Activated CD4-positive, alpha-beta memory T cell treated with anti-CD3 and anti-CD28 coated beads for 36 hours (primary cell): ENCODE data around the gene PLXDC2. TPM values are rescaled to one million over a fixed set of nuclear protein-coding genes. Genes with fewer than 3 reads are reported as not detected.
"Not testable (repeated sequence)": the region's sequence is repeated elsewhere in the genome, so short reads cannot be mapped to it uniquely, and the experiment has no call there.

Source experiments
- CTCF ChIA-PET: fragments of 350-600 bp; sonication (Branson Sonifier 250); formaldehyde crosslinking; loops from one replicate; lab custom pipeline; 2021; ENCODE audit warnings: antibody characterized with exemption, inconsistent platforms; lab: Charles Lee
- POLR2A ChIA-PET: fragments of 350-600 bp; sonication (Branson Sonifier 250); formaldehyde crosslinking; loops from one replicate; lab custom pipeline; 2021; ENCODE audit warnings: antibody characterized with exemption; lab: Charles Lee
- DNase-seq: peaks from one replicate; pipeline ENCODE4 v3.0.0-alpha.2; 2020
- H3K27ac Mint-ChIP-seq: one replicate; pipeline ENCODE4 v1.8.0; 2021; ENCODE audit warnings: mixed read lengths
- H3K27me3 Mint-ChIP-seq: one replicate; pipeline ENCODE4 v1.8.0; 2021; ENCODE audit warnings: mixed read lengths
- H3K36me3 Mint-ChIP-seq: one replicate; pipeline ENCODE4 v1.8.0; 2021; ENCODE audit warnings: mixed read lengths
- H3K4me1 Mint-ChIP-seq: one replicate; pipeline ENCODE4 v1.8.0; 2021; ENCODE audit warnings: low read depth, mixed read lengths
- H3K4me3 Mint-ChIP-seq: one replicate; pipeline ENCODE4 v1.8.0; 2021; ENCODE audit warnings: mild to moderate bottlenecking, mixed read lengths
- H3K9me3 Mint-ChIP-seq: one replicate; pipeline ENCODE4 v1.8.0; 2021; ENCODE audit warnings: mixed read lengths
- intact Hi-C: fragments of 100-400 bp; cut with micrococcal nuclease; formaldehyde crosslinking; loops from one replicate; pipeline ENCODE4 v1.15.1; 2023
- total RNA-seq, 2 experiments: library from RNA; stranded (reverse); gene quantifications; one replicate each; pipeline ENCODE4 v1.2.3, GENCODE V29; 2021

The PLXDC2 gene
- total RNA-seq, 2 experiments from 2014 or later: not detected

- H3K36me3 Mint-ChIP-seq, H3K27ac Mint-ChIP-seq, H3K4me3 Mint-ChIP-seq, H3K4me1 Mint-ChIP-seq, DNase-seq, H3K27me3 Mint-ChIP-seq, CTCF ChIA-PET, intact Hi-C loops, POLR2A ChIA-PET: not testable (repeated sequence)
- peaks cover 11% of the 10 kb centered on the region for H3K9me3 Mint-ChIP-seq
Observed at GRCh38 chr10:20191392-20191791, 375.2 kb downstream of the PLXDC2 start.

- Mint-ChIP-seq H3K4me1 (no peaks in the 10 kb centered on the region), H3K27me3 (no peaks in the 10 kb centered on the region), H3K36me3 (no peaks in the 10 kb centered on the region), H3K27ac (no peak overlapping the region), H3K9me3 (peaks cover 6% of the 10 kb centered on the region), H3K4me3 (no peak overlapping the region)
- CTCF ChIA-PET: no interaction called here
- intact Hi-C loops: no loop called here
- no peak for DNase-seq
- POLR2A ChIA-PET: no interaction called here
Observed at GRCh38 chr10:20195076-20195475, 378.8 kb downstream of the PLXDC2 start.

- intact Hi-C loops: no loop called here
- CTCF ChIA-PET: no interaction called here
Observed at GRCh38 chr10:20200758-20201157, 384.5 kb downstream of the PLXDC2 start.

GRCh38 chr10:20202337-20202736 is 386.1 kb downstream of the PLXDC2 start:
- no peaks in the 10 kb centered on the region for H3K36me3 Mint-ChIP-seq
- peaks cover 2% of the 10 kb centered on the region for H3K9me3 Mint-ChIP-seq
- DNase-seq: no peak
- POLR2A ChIA-PET: no interaction called here
- no peaks in the 10 kb centered on the region for H3K27me3 Mint-ChIP-seq
- no peak overlapping the region for H3K4me3 Mint-ChIP-seq
- H3K27ac Mint-ChIP-seq: no peak overlapping the region
- CTCF ChIA-PET: no interaction called here
- intact Hi-C loops: no loop called here
- no peaks in the 10 kb centered on the region for H3K4me1 Mint-ChIP-seq

More at GRCh38 chr10:20200758-20201157, 384.5 kb downstream of the PLXDC2 start:
- Mint-ChIP-seq H3K36me3 (no peaks in the 10 kb centered on the region), H3K4me3 (no peak overlapping the region), H3K9me3 (peaks cover 6% of the 10 kb centered on the region), H3K27ac (no peak overlapping the region), H3K4me1 (no peaks in the 10 kb centered on the region), H3K27me3 (no peaks in the 10 kb centered on the region)
- DNase-seq: no peak
- POLR2A ChIA-PET: no interaction called here

- POLR2A ChIA-PET: no interaction called here
- Mint-ChIP-seq H3K4me3 (no peak overlapping the region), H3K36me3 (no peaks in the 10 kb centered on the region), H3K4me1 (no peaks in the 10 kb centered on the region), H3K27me3 (no peaks in the 10 kb centered on the region), H3K27ac (no peak overlapping the region), H3K9me3 (peaks cover 17% of the 10 kb centered on the region)
- CTCF ChIA-PET: no interaction called here
- intact Hi-C loops: no loop called here
- no peak for DNase-seq
Observed at GRCh38 chr10:20207653-20208052, 391.4 kb downstream of the PLXDC2 start.

GRCh38 chr10:20209098-20209497 is 392.9 kb downstream of the PLXDC2 start:
- H3K4me1 Mint-ChIP-seq, H3K27ac Mint-ChIP-seq, DNase-seq, H3K36me3 Mint-ChIP-seq, intact Hi-C loops, H3K27me3 Mint-ChIP-seq, CTCF ChIA-PET, H3K4me3 Mint-ChIP-seq, POLR2A ChIA-PET: not testable (repeated sequence)
- H3K9me3 Mint-ChIP-seq: peaks cover 17% of the 10 kb centered on the region

- Mint-ChIP-seq H3K9me3 (peaks cover 5% of the 10 kb centered on the region), H3K27ac (no peak overlapping the region), H3K4me1 (no peaks in the 10 kb centered on the region), H3K4me3 (no peak overlapping the region), H3K36me3 (no peaks in the 10 kb centered on the region), H3K27me3 (no peaks in the 10 kb centered on the region)
- intact Hi-C loops: no loop called here
- CTCF ChIA-PET: no interaction called here
- no peak for DNase-seq
- POLR2A ChIA-PET: no interaction called here
Observed at GRCh38 chr10:20215547-20216152, 399.4 kb downstream of the PLXDC2 start.

- intact Hi-C loops: no loop called here
Observed at GRCh38 chr10:20221356-20221755, 405.1 kb downstream of the PLXDC2 start.

GRCh38 chr10:20228729-20229128 is 412.5 kb downstream of the PLXDC2 start:
- POLR2A ChIA-PET: no interaction called here
- Mint-ChIP-seq H3K27me3 (no peaks in the 10 kb centered on the region), H3K4me3 (no peak overlapping the region), H3K4me1 (no peaks in the 10 kb centered on the region), H3K27ac (no peak overlapping the region), H3K36me3 (no peaks in the 10 kb centered on the region), H3K9me3 (peaks cover 16% of the 10 kb centered on the region)
- intact Hi-C loops: no loop called here
- CTCF ChIA-PET: no interaction called here
- no peak for DNase-seq

More at GRCh38 chr10:20221356-20221755, 405.1 kb downstream of the PLXDC2 start:
- no peak overlapping the region for H3K27ac Mint-ChIP-seq
- ChIA-PET POLR2A (no interaction called here), CTCF (no interaction called here)
- DNase-seq: no peak
- no peaks in the 10 kb centered on the region for H3K27me3 Mint-ChIP-seq
- H3K4me1 Mint-ChIP-seq: no peaks in the 10 kb centered on the region
- H3K9me3 Mint-ChIP-seq: peaks cover 2% of the 10 kb centered on the region
- H3K36me3 Mint-ChIP-seq: no peaks in the 10 kb centered on the region
- no peak overlapping the region for H3K4me3 Mint-ChIP-seq

GRCh38 chr10:20232079-20232705 is 416.0 kb downstream of the PLXDC2 start:
- ChIA-PET CTCF (no interaction called here), POLR2A (no interaction called here)
- Mint-ChIP-seq H3K9me3 (peaks cover 13% of the 10 kb centered on the region), H3K4me1 (no peaks in the 10 kb centered on the region), H3K27ac (no peak overlapping the region), H3K36me3 (no peaks in the 10 kb centered on the region), H3K4me3 (no peak overlapping the region), H3K27me3 (no peaks in the 10 kb centered on the region)
- no peak for DNase-seq
- intact Hi-C loops: no loop called here

- Mint-ChIP-seq H3K4me3 (no peak overlapping the region), H3K4me1 (no peaks in the 10 kb centered on the region), H3K36me3 (no peaks in the 10 kb centered on the region), H3K27me3 (no peaks in the 10 kb centered on the region), H3K9me3 (peaks cover 2% of the 10 kb centered on the region), H3K27ac (no peak overlapping the region)
- no peak for DNase-seq
- CTCF ChIA-PET: no interaction called here
- intact Hi-C loops: no loop called here
- POLR2A ChIA-PET: no interaction called here
Observed at GRCh38 chr10:20233423-20233822, 417.2 kb downstream of the PLXDC2 start.

GRCh38 chr10:20234579-20234978 is 418.3 kb downstream of the PLXDC2 start:
- ChIA-PET CTCF (no interaction called here), POLR2A (interaction anchor here (0.6 kb wide), 1 partner anchor 69 kb away, joined by 3 read pairs; no protein-coding TSS in a partner anchor)
- H3K4me1 Mint-ChIP-seq: no peaks in the 10 kb centered on the region
- intact Hi-C loops: no loop called here
- no peaks in the 10 kb centered on the region for H3K36me3 Mint-ChIP-seq
- no peak for DNase-seq
- H3K9me3 Mint-ChIP-seq: peaks cover 2% of the 10 kb centered on the region
- H3K27ac Mint-ChIP-seq: no peak overlapping the region
- H3K4me3 Mint-ChIP-seq: no peak overlapping the region
- no peaks in the 10 kb centered on the region for H3K27me3 Mint-ChIP-seq

GRCh38 chr10:20237091-20237570 is 420.9 kb downstream of the PLXDC2 start:
- CTCF ChIA-PET: interaction anchor here (0.7 kb wide), 1 partner anchor 852 kb away, joined by 3 read pairs; no protein-coding TSS in a partner anchor
- Mint-ChIP-seq H3K9me3 (peaks cover 6% of the 10 kb centered on the region), H3K4me3 (no peak overlapping the region), H3K36me3 (no peaks in the 10 kb centered on the region), H3K27ac (no peak overlapping the region), H3K27me3 (no peaks in the 10 kb centered on the region), H3K4me1 (no peaks in the 10 kb centered on the region)
- POLR2A ChIA-PET: no interaction called here
- DNase-seq: no peak
- intact Hi-C loops: no loop called here
